Astrocyte (in vitro differentiated cells and primary cell): Measurements from ENCODE around the gene LRP11. TPM values are rescaled to one million over a fixed set of nuclear protein-coding genes. Genes with fewer than 3 reads are reported as not detected.
A peak's percentile ranks its signal among the peaks of the same experiment; 100 is the strongest.

Source experiments
- DNase-seq: peaks from one replicate; pipeline ENCODE4 v3.0.0-alpha.2; 2010; ENCODE audit warnings: low read depth
- FAIRE-seq: peaks from 2 replicates; lab custom pipeline; 2011; peaks lifted over from hg19 to GRCh38; lab: Jason Lieb, UNC
- H2AFZ ChIP-seq: 2 replicates; pipeline ENCODE4 v1.6.0; 2012; ENCODE audit warnings: low read depth, low read length, inconsistent platforms
- H3K27ac ChIP-seq: 2 replicates; pipeline ENCODE4 v1.5.1; 2011; ENCODE audit warnings: low read depth, low read length, inconsistent platforms
- H3K27me3 ChIP-seq: 2 replicates; pipeline ENCODE4 v1.6.0; 2011; ENCODE audit warnings: low read length, inconsistent platforms; ENCODE audit not compliant: insufficient read depth
- H3K36me3 ChIP-seq: 2 replicates; pipeline ENCODE4 v1.5.1; 2011; ENCODE audit warnings: low read length, inconsistent platforms; ENCODE audit not compliant: insufficient read depth
- H3K4me1 ChIP-seq: 2 replicates; pipeline ENCODE4 v1.5.1; 2011; ENCODE audit warnings: low read length, inconsistent platforms; ENCODE audit not compliant: insufficient read depth
- H3K4me2 ChIP-seq: 2 replicates; pipeline ENCODE4 v1.6.0; 2012; ENCODE audit warnings: low read length, inconsistent platforms
- H3K4me3 ChIP-seq: 2 replicates; pipeline ENCODE4 v1.5.1; 2011; ENCODE audit warnings: low read depth, mild to moderate bottlenecking, low read length, inconsistent platforms; ENCODE audit not compliant: insufficient read depth
- H3K79me2 ChIP-seq: 2 replicates; pipeline ENCODE4 v1.6.0; 2012; ENCODE audit warnings: mild to moderate bottlenecking, low read length, inconsistent platforms; ENCODE audit not compliant: insufficient read depth
- H3K9ac ChIP-seq: 2 replicates; pipeline ENCODE4 v1.6.0; 2012; ENCODE audit warnings: mild to moderate bottlenecking, low read length, inconsistent platforms
- H3K9me3 ChIP-seq: 2 replicates; pipeline ENCODE4 v1.5.1; 2012; ENCODE audit warnings: low read depth, mild to moderate bottlenecking, low read length, inconsistent platforms; ENCODE audit not compliant: insufficient read depth
- H4K20me1 ChIP-seq: 2 replicates; pipeline ENCODE4 v1.6.0; 2012; ENCODE audit warnings: low read length, inconsistent platforms; ENCODE audit not compliant: insufficient read depth
- H3K27ac Mint-ChIP-seq: one replicate; pipeline ENCODE4 v1.8.0; 2021; ENCODE audit warnings: mild to moderate bottlenecking, mixed read lengths; ENCODE audit not compliant: unreplicated experiment
- H3K27me3 Mint-ChIP-seq: one replicate; pipeline ENCODE4 v1.8.0; 2021; ENCODE audit warnings: low read depth, mixed read lengths; ENCODE audit not compliant: unreplicated experiment
- H3K36me3 Mint-ChIP-seq: one replicate; pipeline ENCODE4 v1.8.0; 2021; ENCODE audit warnings: low read depth, mixed read lengths; ENCODE audit not compliant: unreplicated experiment
- H3K4me1 Mint-ChIP-seq: one replicate; pipeline ENCODE4 v1.8.0; 2021; ENCODE audit warnings: low read depth, mixed read lengths; ENCODE audit not compliant: unreplicated experiment
- H3K4me3 Mint-ChIP-seq: one replicate; pipeline ENCODE4 v1.8.0; 2021; ENCODE audit warnings: mild to moderate bottlenecking, moderate library complexity, mixed read lengths; ENCODE audit not compliant: unreplicated experiment
- H3K9me3 Mint-ChIP-seq: one replicate; pipeline ENCODE4 v1.8.0; 2021; ENCODE audit warnings: mild to moderate bottlenecking, mixed read lengths; ENCODE audit not compliant: unreplicated experiment
- CTCF ChIP-seq: IDR thresholded peaks from 2 replicates; pipeline ENCODE4 v1.5.1; 2011; ENCODE audit warnings: low read depth, mild to moderate bottlenecking, inconsistent platforms, low read length, moderate library complexity; ENCODE audit not compliant: insufficient read depth
- EZH2 ChIP-seq: IDR thresholded peaks from 2 replicates; pipeline ENCODE4 v1.6.1; 2012; ENCODE audit warnings: mild to moderate bottlenecking, low read length, inconsistent platforms; ENCODE audit not compliant: insufficient read depth
- total RNA-seq: library from RNA; stranded (reverse); gene quantifications from 2 replicates; pipeline ENCODE4 v1.2.1, GENCODE V29; 2021

Gene LRP11
- total RNA-seq, 1 donor from 2014 or later: 24.2 TPM

- TF ChIP-seq EZH2 (no peak), CTCF (no peak)
- Mint-ChIP-seq H3K36me3 (no peaks in the 10 kb centered on the region), H3K27ac (no peak overlapping the region), H3K4me1 (peaks cover 5% of the 10 kb centered on the region), H3K27me3 (no peaks in the 10 kb centered on the region), H3K4me3 (no peak overlapping the region), H3K9me3 (peaks cover 2% of the 10 kb centered on the region)
- DNase-seq: no peak
- Histone ChIP-seq H3K9ac (no peak overlapping the region), H3K27me3 (no peaks in the 10 kb centered on the region), H3K4me2 (no peak overlapping the region), H3K4me1 (peaks cover 3% of the 10 kb centered on the region), H3K4me3 (no peak overlapping the region), H2AFZ (no peak overlapping the region), H3K9me3 (no peaks in the 10 kb centered on the region), H4K20me1 (no peaks in the 10 kb centered on the region), H3K79me2 (no peaks in the 10 kb centered on the region), H3K36me3 (no peaks in the 10 kb centered on the region), H3K27ac (no peak overlapping the region)
- FAIRE-seq: no peak
Measured at GRCh38 chr6:149867876-149868640, 3.9 kb upstream of the LRP11 start.

- H3K4me3 Mint-ChIP-seq: peak overlapping the region; percentile 75
- peak overlapping the region; percentile 87 for H3K4me2 ChIP-seq
- H2AFZ ChIP-seq: peak overlapping the region; percentile 93
- H3K4me3 ChIP-seq: peak overlapping the region; percentile 70
- no peaks in the 10 kb centered on the region for H3K36me3 Mint-ChIP-seq
- no peaks in the 10 kb centered on the region for H3K9me3 ChIP-seq
- no peak for FAIRE-seq
- peaks cover 2% of the 10 kb centered on the region for H3K27me3 Mint-ChIP-seq
- peaks cover 19% of the 10 kb centered on the region for H3K4me1 ChIP-seq
- no peaks in the 10 kb centered on the region for H3K27me3 ChIP-seq
- H3K4me1 Mint-ChIP-seq: peaks cover 13% of the 10 kb centered on the region
- H3K36me3 ChIP-seq: no peaks in the 10 kb centered on the region
- H3K79me2 ChIP-seq: peaks cover 26% of the 10 kb centered on the region
- H4K20me1 ChIP-seq: peaks cover 8% of the 10 kb centered on the region
- peak overlapping the region; percentile 90 for H3K9ac ChIP-seq
- H3K27ac ChIP-seq: peak overlapping the region; percentile 80
- no peaks in the 10 kb centered on the region for H3K9me3 Mint-ChIP-seq
- DNase-seq: peak; percentile 48
- TF ChIP-seq CTCF (peak; percentile 82), EZH2 (no peak)
- peak overlapping the region; percentile 60 for H3K27ac Mint-ChIP-seq
Measured at GRCh38 chr6:149864578-149865535, 698 bp upstream of the LRP11 start.
